NCI-H1092 treated with DMSO at 0.1 percent for 48 hours (cell line): ENCODE data around the gene SLC12A8.

Experiments used
- DNase-seq: peaks from one replicate; lab custom pipeline; 2025; lab: John Stamatoyannopoulos, UW

The SLC12A8 gene, protein sequence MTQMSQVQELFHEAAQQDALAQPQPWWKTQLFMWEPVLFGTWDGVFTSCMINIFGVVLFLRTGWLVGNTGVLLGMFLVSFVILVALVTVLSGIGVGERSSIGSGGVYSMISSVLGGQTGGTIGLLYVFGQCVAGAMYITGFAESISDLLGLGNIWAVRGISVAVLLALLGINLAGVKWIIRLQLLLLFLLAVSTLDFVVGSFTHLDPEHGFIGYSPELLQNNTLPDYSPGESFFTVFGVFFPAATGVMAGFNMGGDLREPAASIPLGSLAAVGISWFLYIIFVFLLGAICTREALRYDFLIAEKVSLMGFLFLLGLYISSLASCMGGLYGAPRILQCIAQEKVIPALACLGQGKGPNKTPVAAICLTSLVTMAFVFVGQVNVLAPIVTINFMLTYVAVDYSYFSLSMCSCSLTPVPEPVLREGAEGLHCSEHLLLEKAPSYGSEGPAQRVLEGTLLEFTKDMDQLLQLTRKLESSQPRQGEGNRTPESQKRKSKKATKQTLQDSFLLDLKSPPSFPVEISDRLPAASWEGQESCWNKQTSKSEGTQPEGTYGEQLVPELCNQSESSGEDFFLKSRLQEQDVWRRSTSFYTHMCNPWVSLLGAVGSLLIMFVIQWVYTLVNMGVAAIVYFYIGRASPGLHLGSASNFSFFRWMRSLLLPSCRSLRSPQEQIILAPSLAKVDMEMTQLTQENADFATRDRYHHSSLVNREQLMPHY

DNA sequence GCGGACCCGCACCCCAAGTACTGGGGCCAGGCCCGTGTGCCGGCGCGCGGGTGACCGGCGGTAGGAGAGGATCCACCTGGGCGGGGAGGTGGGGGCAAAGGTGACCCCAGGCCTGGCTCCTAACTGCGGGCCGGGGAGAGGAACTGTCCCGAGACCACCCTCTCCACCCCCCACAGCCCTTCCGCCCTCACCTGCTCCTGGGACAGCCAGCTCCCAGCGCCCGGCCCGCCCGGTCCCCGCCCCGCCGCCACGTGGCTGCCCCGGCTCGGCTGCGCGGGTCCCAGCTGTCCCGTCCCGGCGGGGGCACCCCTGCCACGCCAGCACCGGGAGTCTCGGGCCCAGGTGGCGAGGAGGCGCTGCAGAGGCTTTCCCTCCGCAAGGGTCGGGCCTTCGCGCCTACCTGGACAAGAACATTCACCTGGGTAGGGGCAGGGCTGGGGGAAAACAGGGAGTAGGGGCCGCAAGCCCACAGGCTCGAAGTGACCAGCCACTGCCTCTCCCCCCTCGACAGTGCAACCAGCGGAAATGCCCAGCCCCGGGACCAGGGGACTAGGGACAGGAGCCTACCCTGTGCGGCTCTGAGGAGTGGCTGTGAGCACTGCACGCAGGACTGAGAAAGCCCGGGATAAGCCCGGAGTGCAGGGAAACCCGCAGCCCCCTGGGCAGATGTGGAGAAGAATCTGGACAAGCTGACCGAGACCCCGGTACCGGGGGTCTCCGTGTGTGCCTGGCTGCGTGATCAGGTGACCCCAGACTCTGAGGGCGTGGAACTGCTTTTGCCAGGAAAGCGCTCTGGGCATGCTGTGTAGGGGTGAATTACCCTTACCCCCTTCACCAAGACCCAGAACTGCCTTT lies at the start of gene SLC12A8:
Gene SLC12A8 (minus strand): TSS at position 240 of the 855 bp plus-strand sequence. CDS start 1,399 bp downstream, outside the sequence.
- no peak for DNase-seq

DNA sequence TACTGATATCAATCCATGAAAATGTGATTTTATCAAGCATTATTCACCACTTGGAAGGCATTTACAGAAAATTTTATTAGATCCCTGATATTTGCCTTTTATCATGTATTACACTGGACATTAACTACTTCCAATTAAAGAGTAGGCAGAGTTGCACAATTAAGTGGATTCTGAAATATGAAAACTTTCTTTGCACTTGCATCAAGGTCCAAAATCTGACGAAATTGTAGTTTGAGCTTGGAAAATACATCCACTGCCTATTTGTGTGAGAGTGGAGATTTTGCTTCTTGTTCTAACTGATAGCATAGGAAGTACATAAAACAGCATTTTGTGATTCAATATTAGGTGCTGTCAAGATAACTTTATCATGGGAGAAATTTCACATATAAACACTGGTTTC lies 49.6 kb upstream of the SLC12A8 start:
- no peak for DNase-seq

DNA sequence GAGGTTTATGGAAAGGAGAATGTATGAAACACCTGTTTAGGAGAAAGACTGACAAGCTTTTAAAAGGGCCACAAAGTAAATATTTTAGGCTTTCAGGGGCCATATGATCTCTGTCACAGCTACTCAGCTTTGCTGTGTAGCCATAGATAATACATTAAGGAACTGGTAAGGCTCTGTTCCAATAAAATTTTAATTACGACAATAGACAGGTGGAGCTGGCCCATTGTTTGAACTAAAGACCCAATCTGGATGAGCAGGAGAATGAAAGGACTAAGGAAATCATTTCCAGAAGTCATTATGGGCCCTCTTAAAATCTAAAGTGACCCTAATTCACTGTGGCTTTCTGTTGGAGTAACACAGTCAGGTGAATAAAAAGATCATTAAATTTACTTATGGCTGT lies 48.5 kb upstream of the SLC12A8 start:
- peak; percentile 66 for DNase-seq

GRCh38 chr3:125260158-125260557 lies 47.6 kb upstream of the SLC12A8 start:
- DNase-seq: no peak

DNA sequence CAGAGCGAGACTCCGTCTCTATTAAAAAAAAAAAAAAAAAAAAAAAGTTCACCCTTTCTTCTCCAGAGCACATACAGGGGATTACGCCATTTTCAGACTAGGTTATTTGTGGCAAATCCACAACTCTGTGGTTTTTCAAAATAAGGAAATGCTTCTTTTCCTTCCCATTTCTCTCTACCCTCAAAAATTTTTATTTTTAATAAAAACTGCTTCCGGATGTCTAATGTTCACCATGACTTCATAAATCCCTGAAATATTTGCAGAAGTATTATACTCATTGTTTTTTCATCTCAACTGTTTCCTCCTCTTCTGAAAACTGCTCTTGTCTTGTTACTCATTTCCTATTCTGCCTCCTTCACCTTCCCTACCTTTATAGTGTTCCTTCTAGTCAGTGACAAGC lies 45.0 kb upstream of the SLC12A8 start:
- no peak for DNase-seq

DNA sequence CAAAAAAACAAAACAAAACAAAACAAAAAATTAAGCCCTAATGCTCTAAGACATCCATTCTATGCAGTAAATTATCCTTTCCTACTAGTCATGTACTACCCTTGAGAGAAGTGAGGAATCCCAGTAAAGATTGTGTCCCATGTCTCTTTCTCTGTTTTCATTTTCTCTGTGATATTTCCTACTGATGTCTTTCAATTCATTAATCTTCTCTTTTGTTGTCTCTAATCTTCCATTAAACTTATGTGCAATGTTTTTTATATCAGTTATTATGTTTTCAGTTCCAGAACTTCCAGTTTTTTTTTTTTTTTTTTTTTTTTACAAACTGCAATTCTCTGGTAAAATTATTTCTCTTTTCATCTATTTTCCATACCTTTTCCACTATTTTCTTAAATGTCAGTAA lies 44.1 kb upstream of the SLC12A8 start:
- no peak for DNase-seq

DNA sequence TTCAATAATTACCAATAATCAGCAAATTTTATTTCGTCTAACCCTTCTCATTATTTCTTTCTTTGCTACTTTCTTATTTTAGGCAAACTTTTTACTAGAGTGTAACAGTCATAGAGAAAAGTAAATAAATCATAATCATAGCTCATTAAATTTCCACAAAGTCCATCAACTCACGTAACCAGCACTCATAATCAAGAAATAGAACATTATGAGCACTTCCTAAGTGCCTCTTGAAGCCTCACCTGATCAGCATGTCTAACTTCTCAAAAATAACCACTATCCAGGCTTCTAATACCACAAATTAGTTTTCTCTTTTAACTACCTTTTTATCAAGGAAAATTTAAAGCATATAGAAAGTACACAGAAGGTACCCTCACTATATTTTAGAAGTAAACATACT lies 38.4 kb upstream of the SLC12A8 start:
- no peak for DNase-seq

DNA sequence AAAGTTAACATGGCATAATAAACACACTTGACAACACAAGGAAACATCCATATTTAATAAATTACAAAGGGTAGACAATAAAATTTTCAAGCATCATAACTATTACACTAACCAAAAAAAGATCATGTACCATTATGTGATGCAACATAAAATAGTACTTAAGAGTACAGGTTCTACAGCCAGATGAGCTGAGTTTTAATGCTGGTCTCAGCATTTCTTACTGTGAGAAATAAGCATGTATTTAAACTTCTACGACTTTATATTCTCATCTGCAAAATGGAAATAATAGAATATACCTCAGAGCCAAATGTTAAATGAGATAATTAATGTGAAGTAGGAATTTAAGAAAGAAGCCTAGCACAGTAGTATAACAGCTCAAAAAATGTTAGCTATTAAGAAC lies 33.7 kb upstream of the SLC12A8 start:
- no peak for DNase-seq

DNA sequence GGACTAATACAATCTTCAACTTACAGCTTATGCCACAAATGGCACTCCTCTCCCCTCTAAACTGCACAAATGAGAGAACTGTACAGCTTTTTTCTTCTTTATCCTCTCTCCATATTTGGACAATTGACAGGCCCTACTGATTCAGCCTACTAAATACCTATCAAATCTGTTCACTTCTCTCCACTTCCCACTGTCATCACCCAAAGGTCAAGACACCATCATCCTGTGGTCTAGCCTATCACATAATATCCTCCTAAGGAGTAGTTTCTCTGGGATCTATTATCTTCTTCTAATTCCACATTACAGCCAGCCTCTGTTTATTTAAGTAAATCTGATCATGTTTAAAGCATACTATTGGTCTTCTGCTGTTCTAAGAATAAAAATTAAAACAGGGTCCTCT lies 33.0 kb upstream of the SLC12A8 start:
- no peak for DNase-seq

DNA sequence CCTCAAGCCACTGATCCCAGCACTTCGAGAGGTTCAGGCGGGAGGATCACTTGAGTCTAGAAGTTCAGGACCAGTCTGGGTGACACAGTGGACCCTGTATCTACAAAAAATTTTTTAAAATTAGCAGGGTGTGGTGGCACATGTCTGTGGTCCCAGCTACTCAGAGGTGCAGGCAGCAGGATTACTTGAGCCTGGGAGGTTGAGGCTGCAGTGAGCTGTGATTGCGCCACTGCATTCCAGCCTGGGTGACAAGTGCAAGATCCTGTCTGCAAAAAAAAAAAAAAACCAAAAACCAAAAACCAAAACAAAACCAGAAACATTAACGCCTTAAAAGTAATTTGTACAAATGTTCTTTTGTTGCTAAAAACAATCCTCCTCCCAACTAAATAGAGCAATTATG lies 27.9 kb upstream of the SLC12A8 start:
- no peak for DNase-seq

DNA sequence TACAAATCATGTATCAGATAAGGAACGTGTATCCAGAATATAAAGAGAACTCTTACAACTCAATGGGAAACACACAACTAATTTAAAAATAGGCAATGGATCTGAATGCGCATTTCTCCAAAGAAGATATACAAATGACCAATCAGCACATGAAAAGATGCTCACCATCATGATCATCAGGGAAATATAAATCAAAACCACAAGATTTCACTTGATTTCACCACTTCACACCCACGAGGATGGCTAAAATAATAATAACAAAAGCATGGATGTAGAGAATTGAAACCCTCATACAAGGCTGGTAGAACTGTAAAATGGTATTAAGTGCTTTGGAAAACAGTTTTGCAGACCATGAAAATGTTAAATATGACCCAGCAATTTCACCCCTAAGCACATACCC lies 26.7 kb upstream of the SLC12A8 start:
- DNase-seq: no peak

DNA sequence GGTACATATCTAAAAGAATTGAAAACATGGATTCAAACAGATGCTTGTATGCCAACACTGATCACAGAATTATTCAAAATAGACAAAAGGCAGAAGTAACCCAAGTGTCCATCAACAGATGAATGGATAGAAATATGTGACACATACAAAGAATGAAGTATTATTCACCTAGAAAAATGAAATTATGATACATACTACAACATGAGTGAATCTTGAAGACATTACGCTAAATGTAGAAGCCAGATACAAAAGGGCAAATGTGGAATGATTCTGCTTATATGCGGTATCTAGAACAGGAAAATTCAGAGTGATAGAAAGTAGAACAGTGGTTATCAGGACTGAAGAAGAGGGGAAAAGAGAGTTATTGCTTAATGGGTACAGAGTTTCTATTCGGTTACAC lies 26.2 kb upstream of the SLC12A8 start:
- DNase-seq: no peak

- no peak for DNase-seq
These were observed 23.9 kb upstream of the SLC12A8 start for GRCh38 chr3:125236331-125236903.

DNA sequence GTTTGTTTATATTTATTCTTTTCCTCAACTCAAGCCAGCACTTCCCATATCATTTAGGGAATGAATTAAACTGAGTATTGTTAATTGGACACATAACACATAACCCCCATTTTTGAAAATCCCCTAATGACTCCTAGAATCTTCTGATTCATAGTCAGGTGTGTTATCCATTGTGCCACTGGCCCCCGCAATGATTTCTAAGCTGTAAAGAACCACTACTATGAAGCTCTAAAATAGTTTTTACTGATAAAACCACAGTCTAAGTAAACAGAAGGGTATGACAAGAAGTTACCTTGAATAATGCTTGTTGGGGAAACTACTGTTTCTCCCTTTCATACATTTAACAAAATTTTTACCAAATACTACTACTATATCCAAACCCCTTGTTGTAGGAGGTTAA lies 22.3 kb upstream of the SLC12A8 start:
- no peak for DNase-seq

DNA sequence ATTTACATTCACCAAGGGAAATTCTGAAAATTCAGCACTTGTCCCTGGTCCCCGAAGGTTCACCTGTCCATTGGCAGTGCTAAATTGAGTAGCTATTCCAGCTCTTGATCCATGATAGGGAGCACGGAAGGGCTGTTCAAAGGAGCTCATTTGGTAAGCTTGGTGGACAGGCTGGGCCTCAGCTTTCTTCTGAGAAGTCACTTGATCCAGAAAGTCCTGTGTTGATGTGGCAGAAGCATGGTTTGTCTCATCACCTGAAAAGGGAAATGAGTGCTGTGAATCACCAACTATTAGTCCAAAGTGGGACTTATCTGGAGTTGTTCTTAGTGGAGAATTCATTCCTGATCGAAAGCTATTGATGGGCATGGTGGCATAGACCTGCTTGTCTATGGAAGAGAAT lies 19.9 kb upstream of the SLC12A8 start:
- DNase-seq: no peak

GRCh38 chr3:125231895-125232294 lies 19.3 kb upstream of the SLC12A8 start:
- no peak for DNase-seq

GRCh38 chr3:125229707-125230106 lies 17.2 kb upstream of the SLC12A8 start:
- DNase-seq: no peak

DNA sequence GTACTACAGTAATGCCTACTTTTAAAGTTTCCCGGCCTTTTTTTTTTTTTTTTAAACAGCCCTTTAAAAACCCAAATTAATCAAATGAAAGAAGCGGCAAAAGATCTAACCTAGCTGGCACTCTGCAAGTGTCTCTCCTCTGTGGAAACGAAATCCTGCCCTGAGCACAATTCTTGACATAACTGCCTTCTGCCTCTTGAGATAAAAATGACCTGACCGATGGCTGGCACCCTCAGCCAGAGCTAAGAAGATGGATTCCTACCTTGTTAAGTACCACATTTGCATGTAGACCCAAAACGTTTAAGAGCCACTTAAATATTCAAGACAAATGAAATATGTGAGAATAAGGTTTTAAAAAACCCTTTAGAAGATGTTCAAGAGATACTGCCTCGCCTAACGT lies 16.6 kb upstream of the SLC12A8 start:
- no peak for DNase-seq

DNA sequence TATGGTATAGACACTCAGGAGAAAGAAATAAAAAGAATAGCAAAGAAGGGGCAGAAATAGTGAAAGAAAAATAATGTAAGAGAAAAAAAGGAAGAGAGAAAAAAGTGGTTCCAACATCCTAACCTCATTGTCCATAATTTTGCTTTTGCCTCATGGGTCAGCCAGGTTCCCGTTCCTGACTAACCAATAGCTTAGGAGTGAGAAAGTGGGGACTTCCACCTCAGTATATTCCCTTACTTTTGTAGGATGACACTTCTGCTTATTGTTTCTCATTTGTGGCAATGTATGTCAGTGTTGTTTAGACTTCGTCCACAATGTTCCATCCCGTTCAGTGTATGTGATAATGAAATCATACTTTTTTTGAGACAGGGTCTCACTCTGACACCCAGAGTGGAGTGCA lies 9.3 kb upstream of the SLC12A8 start:
- no peak for DNase-seq

GRCh38 chr3:125220727-125221429 lies 8.3 kb upstream of the SLC12A8 start:
- no peak for DNase-seq

- no peak for DNase-seq
These were observed 7.6 kb upstream of the SLC12A8 start for GRCh38 chr3:125220183-125220582.

DNA sequence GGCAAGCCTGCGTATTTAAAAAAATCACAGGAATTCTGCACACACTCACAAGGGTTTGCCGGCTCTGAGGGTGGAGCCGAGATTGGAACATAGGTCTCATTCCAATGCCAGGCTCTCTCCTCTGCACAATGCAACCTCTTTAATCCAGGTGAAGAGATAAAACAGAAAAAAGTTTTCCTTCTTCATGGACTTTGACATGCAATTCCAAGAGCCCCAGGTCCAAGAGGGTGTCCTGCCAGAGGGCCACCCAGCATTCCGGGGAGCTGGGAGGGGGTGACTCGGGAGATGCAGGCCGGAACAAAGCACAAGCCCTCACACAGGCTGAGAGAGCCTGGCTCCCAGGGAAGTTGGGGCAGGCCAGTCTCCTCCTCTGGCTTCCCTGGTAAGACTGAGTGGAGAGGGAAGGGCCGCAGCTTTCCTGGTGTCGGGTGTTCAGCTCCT lies 6.7 kb upstream of the SLC12A8 start:
- no peak for DNase-seq
